GM18870 (cell line): Measurements from ENCODE around the gene C1orf52.
"Not testable (repeated sequence)": the region's sequence is repeated elsewhere in the genome, so short reads cannot be mapped to it uniquely, and the experiment has no call there.

Experiments
- ATAC-seq: cut with Tn5 transposase; IDR thresholded peaks from one replicate; pipeline ENCODE4 v1.9.1; 2021; ENCODE audit warnings: moderate library complexity; ENCODE audit not compliant: unreplicated experiment

The C1orf52 gene

GRCh38 chr1:85278853-85279314, 19.4 kb upstream of the C1orf52 start:
- no peak for ATAC-seq

- ATAC-seq: no peak
Measured at GRCh38 chr1:85277802-85278201, 18.3 kb upstream of the C1orf52 start.

GRCh38 chr1:85276978-85277639, 17.6 kb upstream of the C1orf52 start:
- ATAC-seq: peak; percentile 0

- ATAC-seq: peak; percentile 88
Measured at GRCh38 chr1:85276215-85276977, 16.9 kb upstream of the C1orf52 start, which contains the start of gene BCL10. Gene BCL10, minus strand, starts transcription at chr1:85276632. Its CDS starts 280 bp downstream, at chr1:85276352.

GRCh38 chr1:85275701-85276214, 16.3 kb upstream of the C1orf52 start:
- ATAC-seq: no peak

- no peak for ATAC-seq
Measured at GRCh38 chr1:85274969-85275453, 15.5 kb upstream of the C1orf52 start.

- no peak for ATAC-seq
Measured at GRCh38 chr1:85273397-85273796, 13.9 kb upstream of the C1orf52 start.

- no peak for ATAC-seq
Measured at GRCh38 chr1:85268801-85269585, 9.5 kb upstream of the C1orf52 start.

GRCh38 chr1:85267313-85267712, 7.9 kb upstream of the C1orf52 start:
- ATAC-seq: no peak

GRCh38 chr1:85264150-85264549, 4.7 kb upstream of the C1orf52 start:
- ATAC-seq: no peak

- no peak for ATAC-seq
Measured at GRCh38 chr1:85262985-85263384, 3.5 kb upstream of the C1orf52 start.

- ATAC-seq: peak; percentile 19
Measured at GRCh38 chr1:85259912-85260274, 431 bp upstream of the C1orf52 start.

- ATAC-seq: no peak
Measured at GRCh38 chr1:85258536-85259117, 835 bp downstream of the C1orf52 start.

GRCh38 chr1:85249042-85249441, 10.4 kb downstream of the C1orf52 start:
- not testable (repeated sequence) for ATAC-seq

- no peak for ATAC-seq
Measured at GRCh38 chr1:85245891-85246290, 13.6 kb downstream of the C1orf52 start.

GRCh38 chr1:85245456-85245855, 14.0 kb downstream of the C1orf52 start:
- no peak for ATAC-seq

GRCh38 chr1:85244271-85245061, 15.0 kb downstream of the C1orf52 start:
- ATAC-seq: no peak

- ATAC-seq: no peak
Measured at GRCh38 chr1:85243372-85243771, 16.1 kb downstream of the C1orf52 start.

GRCh38 chr1:85240643-85241042, 18.8 kb downstream of the C1orf52 start:
- no peak for ATAC-seq

- no peak for ATAC-seq
Measured at GRCh38 chr1:85240174-85240601, 19.3 kb downstream of the C1orf52 start.
